Measurements from ENCODE around the gene BCL11A.
"Not testable (repeated sequence)": the region's sequence is repeated elsewhere in the genome, so short reads cannot be mapped to it uniquely, and the experiment has no call there.

Gene BCL11A

GRCh38 chr2:60417210-60417609, 136.2 kb downstream of the BCL11A start:
- DNase-seq = not testable (repeated sequence)

GRCh38 chr2:60416221-60417008, 137.0 kb downstream of the BCL11A start:
- no peak for DNase-seq

GRCh38 chr2:60415814-60416213, 137.6 kb downstream of the BCL11A start:
- no peak for DNase-seq

GRCh38 chr2:60414495-60415138, 138.8 kb downstream of the BCL11A start:
- DNase-seq = no peak

- DNase-seq = no peak
Measured at GRCh38 chr2:60413814-60414168, 139.7 kb downstream of the BCL11A start.

GRCh38 chr2:60413069-60413813, 140.2 kb downstream of the BCL11A start:
- no peak for DNase-seq

GRCh38 chr2:60412620-60413019, 140.8 kb downstream of the BCL11A start:
- no peak for DNase-seq

GRCh38 chr2:60412027-60412426, 141.4 kb downstream of the BCL11A start:
- no peak for DNase-seq

GRCh38 chr2:60411295-60411694, 142.2 kb downstream of the BCL11A start:
- DNase-seq = no peak

- DNase-seq = no peak
Measured at GRCh38 chr2:60410456-60411146, 142.9 kb downstream of the BCL11A start.

- no peak for DNase-seq
Measured at GRCh38 chr2:60409531-60409871, 144.0 kb downstream of the BCL11A start.

- no peak for DNase-seq
Measured at GRCh38 chr2:60408811-60409530, 144.5 kb downstream of the BCL11A start.

- DNase-seq = no peak
Measured at GRCh38 chr2:60408207-60408606, 145.2 kb downstream of the BCL11A start.

GRCh38 chr2:60407398-60407797, 146.1 kb downstream of the BCL11A start:
- no peak for DNase-seq

GRCh38 chr2:60406192-60406591, 147.3 kb downstream of the BCL11A start:
- no peak for DNase-seq

GRCh38 chr2:60405271-60405919, 148.1 kb downstream of the BCL11A start:
- DNase-seq = no peak
